ENCODE results near the gene PAK1. TPM values are rescaled to one million over a fixed set of nuclear protein-coding genes. Genes with fewer than 3 reads are reported as not detected.

PAK1 gene
- total and polyA plus RNA-seq, 12 donors, result 12.4 to 31.5 (median 23.4) TPM

- no peak overlapping the region for H3K27ac ChIP-seq
- H3K4me1 ChIP-seq (replicated peaks in 1 of 2), result no peaks in the 10 kb centered on the region
- H3K4me3 ChIP-seq, result no peak overlapping the region
- intact Hi-C loops (cut with DNase I), result no loop called here
- H3K27me3 ChIP-seq, result no peaks in the 10 kb centered on the region
- no peaks in the 10 kb centered on the region for H3K9me3 ChIP-seq (replicated peaks in 1 of 3)
- DNase-seq, result no peak
- H3K36me3 ChIP-seq (replicated peaks in 1 of 2), result no peaks in the 10 kb centered on the region
- WGBS, 4 donors, result 65 to 72% (median 67%) methylated on average over 5 of the region's 5 CpGs
- no peak for TF ChIP-seq POLR2A (IDR thresholded peaks at IDR 0.05)
- TF ChIP-seq, protein P1, sequence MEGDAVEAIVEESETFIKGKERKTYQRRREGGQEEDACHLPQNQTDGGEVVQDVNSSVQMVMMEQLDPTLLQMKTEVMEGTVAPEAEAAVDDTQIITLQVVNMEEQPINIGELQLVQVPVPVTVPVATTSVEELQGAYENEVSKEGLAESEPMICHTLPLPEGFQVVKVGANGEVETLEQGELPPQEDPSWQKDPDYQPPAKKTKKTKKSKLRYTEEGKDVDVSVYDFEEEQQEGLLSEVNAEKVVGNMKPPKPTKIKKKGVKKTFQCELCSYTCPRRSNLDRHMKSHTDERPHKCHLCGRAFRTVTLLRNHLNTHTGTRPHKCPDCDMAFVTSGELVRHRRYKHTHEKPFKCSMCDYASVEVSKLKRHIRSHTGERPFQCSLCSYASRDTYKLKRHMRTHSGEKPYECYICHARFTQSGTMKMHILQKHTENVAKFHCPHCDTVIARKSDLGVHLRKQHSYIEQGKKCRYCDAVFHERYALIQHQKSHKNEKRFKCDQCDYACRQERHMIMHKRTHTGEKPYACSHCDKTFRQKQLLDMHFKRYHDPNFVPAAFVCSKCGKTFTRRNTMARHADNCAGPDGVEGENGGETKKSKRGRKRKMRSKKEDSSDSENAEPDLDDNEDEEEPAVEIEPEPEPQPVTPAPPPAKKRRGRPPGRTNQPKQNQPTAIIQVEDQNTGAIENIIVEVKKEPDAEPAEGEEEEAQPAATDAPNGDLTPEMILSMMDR (IDR thresholded peaks at IDR 0.05), result no peak
Observed at GRCh38 chr11:77449060-77449521, 24.8 kb downstream of the PAK1 start.

- WGBS, 4 donors, result 88 to 92% (median 89%) methylated on average over 2 of the region's 2 CpGs
- intact Hi-C loops (cut with DNase I), result no loop called here
- H3K36me3 ChIP-seq (replicated peaks in 1 of 2), result no peaks in the 10 kb centered on the region
- no peaks in the 10 kb centered on the region for H3K4me1 ChIP-seq (replicated peaks in 1 of 2)
- no peak for DNase-seq
- no peaks in the 10 kb centered on the region for H3K27me3 ChIP-seq
- no peak overlapping the region for H3K4me3 ChIP-seq
- no peak overlapping the region for H3K27ac ChIP-seq
- no peak for TF ChIP-seq POLR2A (IDR thresholded peaks at IDR 0.05)
- TF ChIP-seq, protein P1 (IDR thresholded peaks at IDR 0.05), result no peak
- H3K9me3 ChIP-seq (replicated peaks in 1 of 3), result no peaks in the 10 kb centered on the region
Observed at GRCh38 chr11:77448269-77448668, 25.6 kb downstream of the PAK1 start.

- no peak for TF ChIP-seq POLR2A (IDR thresholded peaks at IDR 0.05)
- TF ChIP-seq, protein P1 (IDR thresholded peaks at IDR 0.05), result no peak
- no peak overlapping the region for H3K27ac ChIP-seq
- H3K27me3 ChIP-seq, result no peaks in the 10 kb centered on the region
- no peak overlapping the region for H3K4me3 ChIP-seq
- H3K9me3 ChIP-seq (replicated peaks in 1 of 3), result no peaks in the 10 kb centered on the region
- no peaks in the 10 kb centered on the region for H3K36me3 ChIP-seq (replicated peaks in 1 of 2)
- 87 to 96% (median 95%) methylated on average over 8 of the region's 8 CpGs for WGBS, 4 donors
- intact Hi-C loops (cut with DNase I), result no loop called here
- no peaks in the 10 kb centered on the region for H3K4me1 ChIP-seq (replicated peaks in 1 of 2)
- no peak for DNase-seq
Observed at GRCh38 chr11:77446911-77447629, 26.8 kb downstream of the PAK1 start.

DNA sequence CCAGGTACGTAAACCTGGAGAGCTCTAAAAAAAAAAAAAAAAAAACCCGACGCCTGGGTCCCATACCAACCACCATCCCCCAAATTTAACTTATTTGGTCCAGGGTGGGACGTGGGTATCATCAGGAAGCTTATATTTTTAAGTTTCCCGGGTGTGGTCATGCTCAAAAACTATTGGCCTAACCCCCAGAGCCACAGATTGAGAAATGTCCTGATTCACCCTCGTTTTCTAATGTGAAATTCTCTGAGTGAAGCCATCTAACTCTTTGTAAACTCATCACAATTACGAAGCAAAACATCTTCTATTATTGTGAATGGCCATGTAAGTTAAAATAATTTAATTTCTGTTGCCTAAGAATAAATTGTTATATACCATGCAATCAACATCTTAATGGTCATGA lies 29.6 kb downstream of the PAK1 start:
- Histone ChIP-seq H3K4me3 (no peak overlapping the region), H3K9me3 (replicated peaks in 1 of 3) (no peaks in the 10 kb centered on the region), H3K4me1 (replicated peaks in 1 of 2) (no peaks in the 10 kb centered on the region), H3K27ac (no peak overlapping the region), H3K36me3 (replicated peaks in 1 of 2) (no peaks in the 10 kb centered on the region), H3K27me3 (no peaks in the 10 kb centered on the region)
- TF ChIP-seq, protein P1 (IDR thresholded peaks at IDR 0.05), result no peak
- TF ChIP-seq POLR2A (IDR thresholded peaks at IDR 0.05), result no peak
- intact Hi-C loops (cut with DNase I), result no loop called here
- WGBS, 4 donors, result 80 to 90% (median 84%) methylated on average over 7 of the region's 7 CpGs
- DNase-seq, result no peak
